Measurements from ENCODE around the gene MGLL. TPM values are rescaled to one million over a fixed set of nuclear protein-coding genes. Genes with fewer than 3 reads are reported as not detected.

Gene MGLL
- total and polyA plus RNA-seq, 8 donors = 10.5 to 118 (median 37.9) TPM

- H3K4me1 ChIP-seq = peaks cover 5 to 61% (median 25%) of the 10 kb centered on the region in 4 donors
- peak overlapping the region in 4 of 5 donors; percentile 26 to 72 (median 64) for H3K27ac ChIP-seq
- no peaks in the 10 kb centered on the region for H3K9me3 ChIP-seq
- H3K27me3 ChIP-seq = no peaks in the 10 kb centered on the region
- H3K36me3 ChIP-seq = peaks cover 0 to 16% (median 11%) of the 10 kb centered on the region in 4 donors
- intact Hi-C loops (cut with DNase I; ENCODE audit: low total_unique reads) = no loop called here
- peak in 1 of 3 donors; percentile 22 for TF ChIP-seq POLR2AphosphoS5 (IDR thresholded peaks at IDR 0.05)
- no peak for TF ChIP-seq POLR2A (IDR thresholded peaks at IDR 0.05)
- 61 to 71% (median 67%) methylated on average over 18 of the region's 18 CpGs for WGBS, 5 donors
- peak; percentile 50 to 66 for DNase-seq
- no peak overlapping the region for H3K4me3 ChIP-seq
Measured at GRCh38 chr3:127792541-127793292, 29.6 kb downstream of the MGLL start.

GRCh38 chr3:127791221-127791913 is 30.9 kb downstream of the MGLL start:
- WGBS, 5 donors = 33 to 52% (median 50%) methylated on average over 9 of the region's 9 CpGs
- TF ChIP-seq POLR2AphosphoS5 (IDR thresholded peaks at IDR 0.05) = no peak
- TF ChIP-seq CTCF (IDR thresholded peaks at IDR 0.05) = peak in 1 of 7 experiments; percentile 20
- H3K27ac ChIP-seq = peak overlapping the region in 4 of 5 donors; percentile 26 to 72 (median 64)
- H3K4me3 ChIP-seq = no peak overlapping the region
- no peaks in the 10 kb centered on the region for H3K9me3 ChIP-seq
- intact Hi-C loops (cut with DNase I; ENCODE audit: low total_unique reads) = no loop called here
- no peaks in the 10 kb centered on the region for H3K27me3 ChIP-seq
- H3K36me3 ChIP-seq = peaks cover 0 to 12% (median 3%) of the 10 kb centered on the region in 4 donors
- H3K4me1 ChIP-seq = peaks cover 5 to 68% (median 38%) of the 10 kb centered on the region in 4 donors
- DNase-seq = peak; percentile 35 to 76

- no peak for DNase-seq
- intact Hi-C loops (cut with DNase I; ENCODE audit: low total_unique reads) = no loop called here
- 54 to 83% (median 78%) methylated on average over 7 of the region's 7 CpGs for WGBS, 5 donors
- no peak for TF ChIP-seq POLR2A (IDR thresholded peaks at IDR 0.05)
- TF ChIP-seq EP300 (IDR thresholded peaks at IDR 0.05) = no peak
- TF ChIP-seq POLR2AphosphoS5 (IDR thresholded peaks at IDR 0.05) = no peak
- no peak for TF ChIP-seq CTCF (IDR thresholded peaks at IDR 0.05)
- no peak overlapping the region for H3K4me3 ChIP-seq
- H3K9me3 ChIP-seq = no peaks in the 10 kb centered on the region
- H3K36me3 ChIP-seq = peaks cover 0 to 12% (median 3%) of the 10 kb centered on the region in 4 donors
- peaks cover 9 to 72% (median 44%) of the 10 kb centered on the region in 4 donors for H3K4me1 ChIP-seq
- H3K27ac ChIP-seq = peak overlapping the region; percentile 3 to 72 (median 63)
- no peaks in the 10 kb centered on the region for H3K27me3 ChIP-seq
Measured at GRCh38 chr3:127790882-127791183, 31.5 kb downstream of the MGLL start.

- Histone ChIP-seq H3K27ac (peak overlapping the region; percentile 3 to 72 (median 63)), H3K9me3 (no peaks in the 10 kb centered on the region), H3K27me3 (no peaks in the 10 kb centered on the region), H3K4me1 (peaks cover 15 to 78% (median 50%) of the 10 kb centered on the region in 4 donors), H3K4me3 (no peak overlapping the region), H3K36me3 (peaks cover 0 to 12% (median 3%) of the 10 kb centered on the region in 4 donors)
- DNase-seq = no peak
- intact Hi-C loops (cut with DNase I; ENCODE audit: low total_unique reads) = no loop called here
- 88 to 91% (median 90%) methylated on average over 19 of the region's 19 CpGs for WGBS, 5 donors
- TF ChIP-seq CTCF (IDR thresholded peaks at IDR 0.05) = no peak
- no peak for TF ChIP-seq EP300 (IDR thresholded peaks at IDR 0.05)
- no peak for TF ChIP-seq POLR2AphosphoS5 (IDR thresholded peaks at IDR 0.05)
- no peak for TF ChIP-seq POLR2A (IDR thresholded peaks at IDR 0.05)
Measured at GRCh38 chr3:127789990-127790881, 32.1 kb downstream of the MGLL start.
